ENCODE data around the gene GALNT14. TPM values are rescaled to one million over a fixed set of nuclear protein-coding genes. Genes with fewer than 3 reads are reported as not detected.
"Not testable (repeated sequence)": the region's sequence is repeated elsewhere in the genome, so short reads cannot be mapped to it uniquely, and the experiment has no call there.

Gene GALNT14
- 7.8 TPM for polyA plus RNA-seq (2013, experiment 1 of 2; ENCODE audit: insufficient read length)
- 1.7 TPM for polyA plus RNA-seq (2013, experiment 2 of 2; ENCODE audit: insufficient read length)

- DNase-seq: peak; percentile 69
Observed at GRCh38 chr2:31138037-31138962, at the start of gene GALNT14. Gene GALNT14, minus strand, starts transcription at chr2:31138440. Its CDS starts 354 bp downstream, at chr2:31138086.

GRCh38 chr2:31187166-31187565 lies 48.9 kb upstream of the GALNT14 start:
- DNase-seq: no peak

GRCh38 chr2:31183973-31184372 lies 45.7 kb upstream of the GALNT14 start:
- not testable (repeated sequence) for DNase-seq

- DNase-seq: no peak
Observed at GRCh38 chr2:31176742-31177141, 38.5 kb upstream of the GALNT14 start.

GRCh38 chr2:31171142-31171541 lies 32.9 kb upstream of the GALNT14 start:
- no peak for DNase-seq

- DNase-seq: peak; percentile 67
Observed at GRCh38 chr2:31170071-31170698, 31.9 kb upstream of the GALNT14 start.

GRCh38 chr2:31168291-31168690 lies 30.1 kb upstream of the GALNT14 start:
- peak; percentile 43 for DNase-seq

GRCh38 chr2:31166925-31167324 lies 28.7 kb upstream of the GALNT14 start:
- DNase-seq: peak; percentile 35

- no peak for DNase-seq
Observed at GRCh38 chr2:31163011-31163539, 24.8 kb upstream of the GALNT14 start.

- DNase-seq: no peak
Observed at GRCh38 chr2:31161637-31162036, 23.4 kb upstream of the GALNT14 start.

GRCh38 chr2:31151501-31151900 lies 13.3 kb upstream of the GALNT14 start:
- DNase-seq: no peak

- DNase-seq: no peak
Observed at GRCh38 chr2:31150120-31150670, 12.0 kb upstream of the GALNT14 start.

GRCh38 chr2:31148514-31148913 lies 10.3 kb upstream of the GALNT14 start:
- peak; percentile 44 for DNase-seq

- DNase-seq: no peak
Observed at GRCh38 chr2:31147645-31148044, 9.4 kb upstream of the GALNT14 start.

- no peak for DNase-seq
Observed at GRCh38 chr2:31142110-31142509, 3.9 kb upstream of the GALNT14 start.

- DNase-seq: peak; percentile 59
Observed at GRCh38 chr2:31141443-31142085, 3.3 kb upstream of the GALNT14 start.

GRCh38 chr2:31140151-31140550 lies 1.9 kb upstream of the GALNT14 start:
- DNase-seq: peak; percentile 26

- no peak for DNase-seq
Observed at GRCh38 chr2:31139671-31140070, 1.4 kb upstream of the GALNT14 start.

- peak; percentile 17 for DNase-seq
Observed at GRCh38 chr2:31137211-31138036, 816 bp downstream of the GALNT14 start.

GRCh38 chr2:31136732-31137131 lies 1.5 kb downstream of the GALNT14 start:
- DNase-seq: no peak

GRCh38 chr2:31136000-31136399 lies 2.2 kb downstream of the GALNT14 start:
- no peak for DNase-seq

GRCh38 chr2:31134480-31134879 lies 3.8 kb downstream of the GALNT14 start:
- DNase-seq: no peak

Measured in fibroblast of skin of back (primary cell).